MM.1S (cell line): ENCODE data around the gene FTH1.

Experiments
- EZH2 ChIP-seq: fragments of 300-600 bp; sonication (generic); optimal IDR thresholded peaks from 2 replicates; pipeline ENCODE3; 2017; ENCODE audit warnings: low read depth, mild to moderate bottlenecking, antibody characterized with exemption, low read length, mixed read lengths
- TF ChIP-seq, protein P1 (sequence below): fragments of 300-600 bp; sonication (generic); IDR thresholded peaks from 2 replicates; pipeline ENCODE4 v1.5.1; 2016; ENCODE audit warnings: antibody characterized with exemption, low read length, mixed read lengths

DNA sequence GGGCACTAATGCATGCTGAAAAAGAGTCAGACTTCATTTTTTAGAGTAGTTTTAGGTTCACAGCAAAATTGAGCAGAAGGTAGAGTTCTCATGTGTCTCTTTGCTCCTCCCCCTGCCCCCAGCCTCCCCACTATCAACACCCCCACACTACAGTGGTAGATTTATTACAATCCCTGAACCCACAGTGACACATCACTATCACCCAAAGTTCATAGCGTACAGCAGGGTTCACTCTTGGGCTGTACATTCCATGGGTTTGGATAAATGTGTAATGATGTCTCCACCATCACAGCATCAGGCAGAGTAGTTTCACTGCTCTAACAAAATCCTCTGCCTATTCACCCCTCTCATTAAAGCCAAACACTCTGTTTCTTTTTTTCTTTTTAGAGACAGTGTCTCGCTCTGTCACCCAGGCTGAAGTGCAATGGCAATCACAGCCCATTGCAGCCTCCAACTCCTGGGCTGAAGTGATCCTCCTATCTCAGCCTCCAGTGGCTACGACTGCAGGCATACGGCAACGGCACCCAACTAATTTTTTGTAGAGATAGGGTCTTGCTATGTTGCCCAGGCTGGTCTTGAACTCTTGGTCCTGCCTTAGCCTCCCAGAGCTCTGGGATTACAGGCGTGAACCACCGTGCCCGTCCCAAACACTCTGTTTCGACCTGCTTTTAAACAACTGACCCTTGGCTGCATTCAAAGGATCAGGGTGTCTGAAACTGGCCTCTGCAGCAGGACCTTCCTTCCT lies 13.2 kb downstream of the FTH1 start:
- TF ChIP-seq, protein P1, sequence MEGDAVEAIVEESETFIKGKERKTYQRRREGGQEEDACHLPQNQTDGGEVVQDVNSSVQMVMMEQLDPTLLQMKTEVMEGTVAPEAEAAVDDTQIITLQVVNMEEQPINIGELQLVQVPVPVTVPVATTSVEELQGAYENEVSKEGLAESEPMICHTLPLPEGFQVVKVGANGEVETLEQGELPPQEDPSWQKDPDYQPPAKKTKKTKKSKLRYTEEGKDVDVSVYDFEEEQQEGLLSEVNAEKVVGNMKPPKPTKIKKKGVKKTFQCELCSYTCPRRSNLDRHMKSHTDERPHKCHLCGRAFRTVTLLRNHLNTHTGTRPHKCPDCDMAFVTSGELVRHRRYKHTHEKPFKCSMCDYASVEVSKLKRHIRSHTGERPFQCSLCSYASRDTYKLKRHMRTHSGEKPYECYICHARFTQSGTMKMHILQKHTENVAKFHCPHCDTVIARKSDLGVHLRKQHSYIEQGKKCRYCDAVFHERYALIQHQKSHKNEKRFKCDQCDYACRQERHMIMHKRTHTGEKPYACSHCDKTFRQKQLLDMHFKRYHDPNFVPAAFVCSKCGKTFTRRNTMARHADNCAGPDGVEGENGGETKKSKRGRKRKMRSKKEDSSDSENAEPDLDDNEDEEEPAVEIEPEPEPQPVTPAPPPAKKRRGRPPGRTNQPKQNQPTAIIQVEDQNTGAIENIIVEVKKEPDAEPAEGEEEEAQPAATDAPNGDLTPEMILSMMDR = no peak
- no peak for TF ChIP-seq EZH2
